GM12801 (cell line): ENCODE measurements around the gene PRDM11.

Experiments
- CTCF ChIP-seq: IDR thresholded peaks from one replicate; pipeline ENCODE4 v1.5.1; 2011; ENCODE audit warnings: control low read depth; ENCODE audit not compliant: insufficient read length; ENCODE audit errors: extremely low read depth

Gene PRDM11

DNA sequence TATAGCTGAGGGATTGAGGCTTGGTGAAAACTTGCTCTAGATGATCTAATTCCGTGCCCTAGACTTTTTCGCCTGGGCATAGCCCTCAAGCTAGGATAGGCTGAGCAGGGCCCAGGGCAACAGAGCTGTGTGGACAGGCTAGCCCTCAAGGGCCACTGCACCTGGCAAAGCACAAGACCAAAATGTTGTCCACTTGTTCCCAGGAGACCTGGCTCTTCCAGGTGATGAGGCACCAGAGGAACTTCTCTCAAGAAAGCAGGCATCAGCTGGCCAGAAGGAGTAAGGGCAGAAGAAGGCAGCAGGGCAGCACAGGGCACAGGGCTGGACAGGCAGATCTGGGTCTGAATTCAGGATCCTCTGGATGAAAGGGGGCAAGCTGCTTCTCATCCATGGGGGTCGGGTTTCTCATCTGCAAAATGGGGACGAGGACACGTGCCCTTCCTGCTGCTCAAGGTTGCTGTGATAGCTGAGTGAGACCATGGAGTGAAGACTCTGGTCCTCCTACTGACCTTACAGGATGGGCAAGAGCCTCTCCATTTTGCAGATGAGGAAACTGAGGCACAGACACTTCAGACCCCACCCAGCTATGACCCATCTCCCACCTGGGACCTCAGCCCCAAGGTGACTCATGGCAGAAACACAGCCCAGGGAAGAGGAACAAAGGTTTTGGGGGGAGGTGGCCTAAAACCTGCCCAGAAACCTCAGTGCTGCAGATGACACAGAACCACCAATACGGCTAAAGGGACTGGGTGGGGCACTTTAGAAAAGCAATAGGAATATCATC is 42.2 kb upstream of the PRDM11 start:
- TF ChIP-seq CTCF = no peak

GRCh38 chr11:45104790-45105084 is 41.7 kb upstream of the PRDM11 start:
- TF ChIP-seq CTCF = no peak

DNA sequence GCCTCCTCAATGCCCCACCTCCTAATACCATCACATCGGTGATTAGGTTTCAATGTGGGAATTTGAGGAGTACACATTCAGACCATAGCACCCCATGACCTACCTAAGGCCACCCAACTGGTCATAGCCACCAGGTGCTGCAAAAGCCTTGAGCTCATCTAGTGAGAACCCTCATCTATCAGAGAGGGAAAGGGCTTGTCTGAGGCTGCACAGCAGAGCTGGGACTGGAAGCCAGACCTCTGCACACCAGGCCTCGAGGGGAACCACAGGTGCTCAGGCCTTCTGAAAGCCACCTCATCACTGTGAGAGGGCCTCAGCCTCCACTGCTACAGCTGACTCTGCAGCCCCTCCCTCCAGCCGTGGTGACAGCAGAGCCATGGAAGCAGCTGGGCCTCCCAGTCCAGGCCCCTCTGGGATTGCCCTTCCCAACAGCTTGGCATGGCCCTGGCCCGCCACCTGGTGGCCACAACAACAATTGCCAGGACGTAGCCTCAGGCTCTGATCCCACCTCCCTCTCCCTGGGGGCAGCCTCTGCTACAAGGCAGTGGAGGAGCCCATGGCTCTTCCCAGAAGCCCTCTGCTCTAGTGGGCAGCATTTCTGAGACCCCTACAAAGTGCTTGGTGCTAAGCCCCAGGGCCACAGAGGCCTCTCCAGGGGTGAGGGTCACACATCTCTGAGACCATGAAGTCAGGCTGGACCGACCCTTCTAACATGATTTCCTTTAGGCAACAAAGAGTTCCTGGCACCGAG is 41.0 kb upstream of the PRDM11 start:
- no peak for TF ChIP-seq CTCF

GRCh38 chr11:45105984-45106375 is 40.5 kb upstream of the PRDM11 start:
- TF ChIP-seq CTCF = no peak

- no peak for TF ChIP-seq CTCF
These were observed 40.0 kb upstream of the PRDM11 start for GRCh38 chr11:45106440-45106839.

DNA sequence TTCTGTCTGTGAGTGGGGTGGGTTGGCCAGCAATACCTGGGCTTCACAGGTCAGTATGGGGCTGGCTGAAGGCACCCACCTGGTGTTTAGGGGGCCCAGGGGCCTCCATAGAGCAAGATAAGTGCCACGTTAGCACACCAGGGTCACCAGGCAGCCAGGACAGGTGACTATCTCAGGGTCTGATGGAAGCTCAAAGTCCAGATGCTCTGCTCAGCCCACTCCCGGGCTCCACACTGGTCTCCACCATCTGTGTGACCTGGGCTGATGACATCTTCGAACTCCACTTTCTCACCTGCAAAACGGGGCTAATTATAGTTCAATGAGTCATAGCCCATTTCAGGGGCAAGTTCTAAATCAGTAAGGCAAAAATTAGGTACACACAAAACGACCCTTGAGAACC is 39.4 kb upstream of the PRDM11 start:
- no peak for TF ChIP-seq CTCF

DNA sequence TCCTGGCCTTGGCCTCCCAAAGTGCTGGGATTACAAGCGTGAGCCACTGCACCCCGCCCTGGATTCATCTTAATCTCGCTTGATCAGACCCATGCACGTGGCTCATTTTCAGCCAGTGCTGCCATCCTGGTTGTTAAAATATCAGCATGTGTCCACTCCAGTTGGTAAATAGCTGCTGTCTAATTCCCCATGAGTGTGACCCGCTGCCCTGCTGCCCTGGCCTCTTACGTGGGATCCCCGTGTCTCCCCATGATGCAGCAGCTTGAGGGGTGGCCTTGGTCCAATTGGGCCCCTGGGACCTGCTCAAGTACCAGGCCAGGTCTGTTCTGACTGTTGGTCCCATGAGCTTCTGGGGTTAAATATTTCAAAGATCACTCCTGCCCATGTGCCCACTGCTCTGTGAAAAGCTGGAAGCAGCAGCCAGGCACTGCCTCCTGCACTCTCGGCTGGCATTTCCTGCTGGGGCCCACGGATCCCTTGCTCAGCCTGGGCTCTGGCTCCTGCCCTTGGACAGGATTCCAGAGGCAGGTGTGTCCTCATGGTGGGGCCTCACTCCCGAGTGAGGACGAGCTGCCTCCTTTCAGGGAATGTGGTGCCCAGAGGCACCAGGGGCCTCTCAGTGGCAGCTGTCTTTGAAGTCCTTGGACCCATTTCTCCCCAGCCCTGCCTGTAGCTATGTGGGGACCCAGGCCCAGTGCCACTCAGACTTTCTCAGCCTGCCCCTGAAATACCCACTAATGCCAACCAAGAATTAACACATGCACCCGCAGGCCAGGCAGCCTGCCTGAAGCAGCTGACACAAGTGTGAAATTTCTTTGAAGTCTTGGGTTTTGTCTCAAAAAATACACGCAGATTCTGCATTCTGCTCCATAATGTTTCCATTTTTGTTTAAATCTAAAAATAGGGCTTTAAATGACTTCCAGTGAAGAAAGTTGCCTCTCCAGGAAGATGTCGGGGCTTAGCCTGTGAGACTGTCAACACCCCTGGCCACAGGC is 38.1 kb upstream of the PRDM11 start:
- no peak for TF ChIP-seq CTCF
